ENCODE measurements around the gene IARS2.
"Not testable (repeated sequence)": the region's sequence is repeated elsewhere in the genome, so short reads cannot be mapped to it uniquely, and the experiment has no call there.

Gene IARS2

GRCh38 chr1:220094016-220094911, at the start of gene IARS2:
Gene IARS2 (plus strand): TSS chr1:220094132. CDS start chr1:220094217, 85 bp downstream.
- DNase-seq (ENCODE audit: low read depth in 2 of 3, low spot score in 2 of 3) = peak; percentile 69 to 77 (median 74)

- DNase-seq (ENCODE audit: low read depth in 2 of 3, low spot score in 2 of 3) = no peak
Observed at GRCh38 chr1:220044678-220045355, 49.1 kb upstream of the IARS2 start.

- no peak for DNase-seq (ENCODE audit: low read depth in 2 of 3, low spot score in 2 of 3)
Observed at GRCh38 chr1:220045356-220046051, 48.4 kb upstream of the IARS2 start.

GRCh38 chr1:220046052-220046930, 47.6 kb upstream of the IARS2 start, which contains the start of gene EPRS1:
Gene EPRS1 (minus strand): TSS chr1:220046505. CDS start chr1:220046388, 117 bp downstream.
- DNase-seq (ENCODE audit: low read depth in 2 of 3, low spot score in 2 of 3) = peak; percentile 58 to 87 (median 84)

- DNase-seq (ENCODE audit: low read depth in 2 of 3, low spot score in 2 of 3) = no peak
Observed at GRCh38 chr1:220056374-220056773, 37.6 kb upstream of the IARS2 start.

GRCh38 chr1:220060876-220061275, 33.1 kb upstream of the IARS2 start:
- no peak for DNase-seq (ENCODE audit: low read depth in 2 of 3, low spot score in 2 of 3)

- no peak for DNase-seq (ENCODE audit: low read depth in 2 of 3, low spot score in 2 of 3)
Observed at GRCh38 chr1:220062629-220063028, 31.3 kb upstream of the IARS2 start.

GRCh38 chr1:220067269-220068204, 26.4 kb upstream of the IARS2 start:
- no peak for DNase-seq (ENCODE audit: low read depth in 2 of 3, low spot score in 2 of 3)

GRCh38 chr1:220076861-220077762, 16.8 kb upstream of the IARS2 start:
- DNase-seq (ENCODE audit: low read depth in 2 of 3, low spot score in 2 of 3) = no peak

- no peak for DNase-seq (ENCODE audit: low read depth in 2 of 3, low spot score in 2 of 3)
Observed at GRCh38 chr1:220077887-220078286, 16.0 kb upstream of the IARS2 start.

GRCh38 chr1:220084460-220084859, 9.5 kb upstream of the IARS2 start:
- no peak for DNase-seq (ENCODE audit: low read depth in 2 of 3, low spot score in 2 of 3)

- not testable (repeated sequence) for DNase-seq (ENCODE audit: low read depth in 2 of 3, low spot score in 2 of 3)
Observed at GRCh38 chr1:220086261-220086686, 7.7 kb upstream of the IARS2 start.

GRCh38 chr1:220089650-220090556, 4.0 kb upstream of the IARS2 start, which contains the start of gene BPNT1:
Gene BPNT1 (minus strand): TSS chr1:220089788. CDS start chr1:220079846, 9,942 bp downstream.
- peak; percentile 83 to 98 (median 94) for DNase-seq (ENCODE audit: low read depth in 2 of 3, low spot score in 2 of 3)

GRCh38 chr1:220092694-220093093, 1.2 kb upstream of the IARS2 start:
- DNase-seq (ENCODE audit: low read depth in 2 of 3, low spot score in 2 of 3) = no peak

- no peak for DNase-seq (ENCODE audit: low read depth in 2 of 3, low spot score in 2 of 3)
Observed at GRCh38 chr1:220093361-220094015, 444 bp upstream of the IARS2 start.

GRCh38 chr1:220099826-220100225, 5.9 kb downstream of the IARS2 start:
- DNase-seq (ENCODE audit: low read depth in 2 of 3, low spot score in 2 of 3) = no peak

- not testable (repeated sequence) for DNase-seq (ENCODE audit: low read depth in 2 of 3, low spot score in 2 of 3)
Observed at GRCh38 chr1:220110473-220110872, 16.5 kb downstream of the IARS2 start.
